Neural cell (in vitro differentiated cells): ENCODE results near the gene DSTN.

Source experiments
- EP300 ChIP-seq: fragments of 450-650 bp; conservative IDR thresholded peaks from 2 replicates; pipeline ENCODE4 v1.6.1; 2014; ENCODE audit warnings: antibody characterized with exemption, mild to moderate bottlenecking, moderate library complexity; ENCODE audit not compliant: poor library complexity, severe bottlenecking
- EZH2 ChIP-seq: fragments of 200-600, 300-800 bp; shearing (Covaris generic), sonication (generic); IDR thresholded peaks from 2 replicates; pipeline ENCODE4 v1.6.1; 2014; ENCODE audit warnings: antibody characterized with exemption, low read length, borderline replicate concordance, mild to moderate bottlenecking; ENCODE audit not compliant: insufficient read depth, poor library complexity, severe bottlenecking
- MXI1 ChIP-seq: fragments of 450-650 bp; conservative IDR thresholded peaks from 2 replicates; pipeline ENCODE4 v1.6.1; 2014; ENCODE audit warnings: antibody characterized with exemption, mild to moderate bottlenecking; ENCODE audit not compliant: poor library complexity, severe bottlenecking
- POLR2AphosphoS5 ChIP-seq: IDR thresholded peaks from 2 replicates; pipeline ENCODE4 v1.6.1; 2012
- RAD21 ChIP-seq: fragments of 450-650 bp; conservative IDR thresholded peaks from 2 replicates; pipeline ENCODE4 v1.6.1; 2014; ENCODE audit warnings: antibody characterized with exemption, mild to moderate bottlenecking, moderate library complexity
- TAF1 ChIP-seq: IDR thresholded peaks from 2 replicates; pipeline ENCODE4 v1.6.1; 2012; ENCODE audit warnings: low read depth
- TF ChIP-seq, protein P1 (sequence below): fragments of 450-650 bp; IDR thresholded peaks from 2 replicates; pipeline ENCODE4 v1.5.1; 2014; ENCODE audit warnings: antibody characterized with exemption, mild to moderate bottlenecking, moderate library complexity; ENCODE audit not compliant: poor library complexity, severe bottlenecking

DNA sequence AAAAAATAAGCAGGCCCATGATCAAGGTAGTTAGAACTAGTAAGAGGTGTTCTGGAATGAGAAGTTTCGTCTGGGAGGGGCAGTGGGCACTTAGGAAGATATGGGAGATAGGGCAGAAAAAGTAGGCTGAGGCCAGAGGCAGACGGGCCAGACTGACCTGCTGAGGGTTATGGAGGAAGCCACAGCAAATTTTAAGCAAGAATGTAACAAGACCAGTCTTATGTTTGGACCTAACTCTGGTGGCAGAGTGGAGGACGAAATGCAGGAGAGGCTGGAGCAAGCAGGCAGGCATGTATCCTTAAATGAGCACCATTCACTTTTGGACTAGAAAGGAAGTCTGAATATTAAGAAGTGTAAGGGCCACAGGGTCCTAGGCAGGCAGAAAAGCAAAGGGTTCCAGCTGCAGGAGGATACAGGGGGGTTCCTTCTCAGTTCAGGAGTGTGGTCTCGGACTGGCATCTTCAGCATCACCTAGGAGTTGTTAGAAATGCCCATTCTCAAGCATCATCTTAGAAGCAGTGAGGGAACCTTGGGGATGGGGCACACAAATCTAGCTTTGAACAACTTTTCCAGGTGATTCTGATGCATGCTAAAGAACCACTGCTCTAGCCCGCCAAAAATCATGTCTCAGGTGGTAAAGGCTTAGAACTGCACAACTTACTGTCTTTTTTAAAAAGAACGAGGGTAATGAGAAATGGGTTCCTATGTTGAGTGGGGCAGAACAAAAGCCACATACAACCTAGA lies 1.7 kb upstream of the DSTN start:
- TF ChIP-seq POLR2AphosphoS5 = no peak
- TF ChIP-seq, protein P1, sequence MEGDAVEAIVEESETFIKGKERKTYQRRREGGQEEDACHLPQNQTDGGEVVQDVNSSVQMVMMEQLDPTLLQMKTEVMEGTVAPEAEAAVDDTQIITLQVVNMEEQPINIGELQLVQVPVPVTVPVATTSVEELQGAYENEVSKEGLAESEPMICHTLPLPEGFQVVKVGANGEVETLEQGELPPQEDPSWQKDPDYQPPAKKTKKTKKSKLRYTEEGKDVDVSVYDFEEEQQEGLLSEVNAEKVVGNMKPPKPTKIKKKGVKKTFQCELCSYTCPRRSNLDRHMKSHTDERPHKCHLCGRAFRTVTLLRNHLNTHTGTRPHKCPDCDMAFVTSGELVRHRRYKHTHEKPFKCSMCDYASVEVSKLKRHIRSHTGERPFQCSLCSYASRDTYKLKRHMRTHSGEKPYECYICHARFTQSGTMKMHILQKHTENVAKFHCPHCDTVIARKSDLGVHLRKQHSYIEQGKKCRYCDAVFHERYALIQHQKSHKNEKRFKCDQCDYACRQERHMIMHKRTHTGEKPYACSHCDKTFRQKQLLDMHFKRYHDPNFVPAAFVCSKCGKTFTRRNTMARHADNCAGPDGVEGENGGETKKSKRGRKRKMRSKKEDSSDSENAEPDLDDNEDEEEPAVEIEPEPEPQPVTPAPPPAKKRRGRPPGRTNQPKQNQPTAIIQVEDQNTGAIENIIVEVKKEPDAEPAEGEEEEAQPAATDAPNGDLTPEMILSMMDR = no peak
- TF ChIP-seq RAD21 = no peak
- no peak for TF ChIP-seq MXI1
- no peak for TF ChIP-seq EP300
- no peak for TF ChIP-seq EZH2
- TF ChIP-seq TAF1 = no peak
